GM18951 (cell line): ENCODE results near the gene RTEL1.
A peak's percentile ranks its signal among the peaks of the same experiment; 100 is the strongest.
"Not testable (repeated sequence)": the region's sequence is repeated elsewhere in the genome, so short reads cannot be mapped to it uniquely, and the experiment has no call there.

ENCODE experiments used
- POLR2A ChIP-seq: IDR thresholded peaks from 4 replicates; pipeline ENCODE4 v1.6.1; 2011; ENCODE audit warnings: mild to moderate bottlenecking; ENCODE audit not compliant: insufficient read length, insufficient read depth; ENCODE audit errors: extremely low read depth
- in situ Hi-C: fragments of 300-500 bp; cut with MboI; formaldehyde crosslinking; loops from one replicate; pipeline ENCODE4 v1.12.0; 2022; ENCODE audit warnings: low sequenced_read_pairs, mixed read lengths, inconsistent platforms; ENCODE audit not compliant: unreplicated experiment

The RTEL1 gene

GRCh38 chr20:63657937-63658748 lies at the start of gene RTEL1:
TSS of gene RTEL1 (plus strand) at chr20:63658312. CDS start at chr20:63659403, 1,091 bp downstream.
- in situ Hi-C loops, result no loop called here
- TF ChIP-seq POLR2A, result peak; percentile 75

GRCh38 chr20:63610581-63611435 lies 47.3 kb upstream of the RTEL1 start:
- TF ChIP-seq POLR2A, result no peak
- in situ Hi-C loops, result no loop called here

GRCh38 chr20:63611646-63612045 lies 46.5 kb upstream of the RTEL1 start:
- in situ Hi-C loops, result no loop called here
- TF ChIP-seq POLR2A, result no peak

DNA sequence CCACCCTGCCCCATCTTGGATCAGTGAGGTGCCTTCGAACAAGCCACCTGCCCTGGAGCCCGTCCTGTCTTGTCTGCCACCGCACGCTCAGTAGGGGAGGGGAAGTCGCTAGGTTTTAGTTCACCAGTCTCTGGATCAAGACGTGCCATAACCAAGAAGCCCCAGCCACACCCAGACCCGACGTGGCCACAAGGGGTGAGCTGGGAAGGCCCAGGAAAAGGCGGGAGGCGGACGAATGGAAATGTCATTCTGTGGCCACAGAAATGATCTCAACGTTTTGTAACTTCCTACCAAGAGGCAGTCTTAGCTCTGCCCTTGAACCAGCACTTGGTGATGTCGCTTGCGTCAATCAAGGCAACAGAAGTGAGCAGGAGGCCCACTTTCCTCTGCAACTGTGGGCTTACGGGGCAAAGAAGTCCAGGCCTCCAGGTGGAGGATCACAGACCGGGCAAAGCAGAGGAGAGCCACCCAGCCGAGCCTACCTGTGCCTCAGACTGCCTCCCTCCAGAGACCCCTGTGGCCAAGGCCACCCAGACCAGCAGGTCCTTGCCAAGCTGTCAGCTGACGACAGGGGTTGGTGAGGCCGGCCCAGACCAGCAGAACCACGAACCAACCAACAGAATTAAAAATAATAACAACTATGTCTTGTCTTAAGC lies 45.7 kb upstream of the RTEL1 start:
- in situ Hi-C loops, result no loop called here
- TF ChIP-seq POLR2A, result no peak

DNA sequence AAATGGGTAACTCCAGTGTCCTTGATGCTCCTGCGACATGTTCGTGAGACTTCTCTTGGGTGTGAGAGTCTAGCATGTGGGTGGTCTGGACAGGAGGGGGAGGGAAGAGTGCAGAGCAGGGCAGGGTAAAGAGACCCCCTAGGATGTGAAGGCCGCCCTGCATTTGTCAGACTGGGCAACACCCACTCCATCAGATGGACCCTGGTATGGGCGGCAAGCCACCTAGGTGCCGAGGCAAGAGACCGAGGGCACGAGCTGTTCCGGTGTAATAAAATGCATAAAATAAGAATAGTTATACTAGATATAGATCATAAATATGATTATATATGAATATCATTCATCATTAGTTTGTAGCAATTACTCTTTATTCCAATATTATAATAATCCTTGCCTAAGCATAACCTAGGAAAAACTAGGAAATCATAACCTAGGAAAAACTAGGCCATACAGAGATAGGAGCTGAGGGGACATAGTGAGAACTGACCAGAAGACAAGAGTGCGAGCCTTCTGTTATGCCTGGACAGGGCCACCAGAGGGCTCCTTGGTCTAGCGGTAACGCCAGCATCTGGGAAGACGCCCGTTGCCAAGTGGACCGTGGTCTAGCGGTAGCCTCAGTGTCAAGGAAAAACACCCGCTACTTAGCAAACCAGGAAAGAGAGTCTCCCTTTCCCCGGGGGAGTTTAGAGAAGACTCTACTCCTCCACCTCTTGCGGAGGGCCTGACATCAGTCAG lies 44.1 kb upstream of the RTEL1 start:
- in situ Hi-C loops, result not testable (repeated sequence)

DNA sequence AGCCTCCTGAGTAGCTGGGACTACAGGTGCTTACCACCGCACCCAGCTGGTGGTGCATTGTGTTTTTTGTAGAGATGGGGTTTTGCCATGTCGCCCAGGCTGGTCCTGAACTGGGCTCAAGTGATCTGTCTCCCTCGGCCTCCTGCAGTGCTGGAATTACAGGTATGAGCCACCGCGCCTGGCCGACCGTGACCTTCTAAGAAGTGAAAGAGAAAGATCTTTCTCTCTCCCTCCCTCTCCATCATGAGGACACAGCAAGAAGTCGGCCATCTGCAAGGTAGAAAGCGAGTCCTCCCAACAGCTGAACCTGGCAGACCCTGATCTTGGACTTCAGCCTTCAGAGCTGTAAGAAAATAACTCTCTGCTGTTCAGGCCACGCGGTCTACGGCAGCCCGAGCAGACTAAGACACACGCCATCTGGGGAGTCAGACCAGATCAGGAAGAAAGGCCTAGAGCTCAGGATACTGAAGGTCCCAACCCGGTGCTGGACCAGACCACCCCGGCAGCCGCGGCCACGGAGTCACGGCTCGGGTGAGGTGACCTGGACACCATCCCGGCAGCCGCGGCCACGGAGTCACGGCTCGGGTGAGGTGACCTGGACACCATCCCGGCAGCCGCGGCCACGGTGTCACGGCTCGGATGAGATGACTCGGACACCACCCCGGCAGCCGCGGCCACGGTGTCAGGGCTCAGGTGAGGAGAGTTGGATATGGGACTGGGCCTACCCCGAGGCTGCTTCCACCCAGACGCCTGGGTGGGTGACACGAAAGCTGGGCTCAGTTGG lies 40.8 kb upstream of the RTEL1 start:
- in situ Hi-C loops, result no loop called here
- TF ChIP-seq POLR2A, result no peak

DNA sequence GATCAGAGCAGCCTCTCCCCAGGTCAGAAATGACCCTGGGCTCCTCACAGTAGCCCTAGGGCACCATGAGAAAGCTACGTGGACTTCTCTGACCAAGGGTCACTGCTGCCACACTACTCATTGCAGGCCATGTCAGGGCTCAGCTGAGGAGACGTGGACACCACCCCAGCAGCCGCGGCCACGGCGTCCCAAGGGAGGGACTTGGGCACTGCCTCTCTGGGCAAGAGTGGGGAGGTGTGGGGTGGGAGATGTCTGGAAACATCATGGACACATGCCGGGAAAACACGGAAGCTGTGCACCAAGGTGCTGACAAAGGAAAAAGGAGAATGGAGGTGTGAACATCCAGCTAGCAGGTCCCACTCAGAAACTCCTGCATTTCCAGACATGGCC lies 40.2 kb upstream of the RTEL1 start:
- in situ Hi-C loops, result no loop called here
- TF ChIP-seq POLR2A, result no peak

- no peak for TF ChIP-seq POLR2A
Measured at GRCh38 chr20:63618291-63618980, 39.7 kb upstream of the RTEL1 start.

DNA sequence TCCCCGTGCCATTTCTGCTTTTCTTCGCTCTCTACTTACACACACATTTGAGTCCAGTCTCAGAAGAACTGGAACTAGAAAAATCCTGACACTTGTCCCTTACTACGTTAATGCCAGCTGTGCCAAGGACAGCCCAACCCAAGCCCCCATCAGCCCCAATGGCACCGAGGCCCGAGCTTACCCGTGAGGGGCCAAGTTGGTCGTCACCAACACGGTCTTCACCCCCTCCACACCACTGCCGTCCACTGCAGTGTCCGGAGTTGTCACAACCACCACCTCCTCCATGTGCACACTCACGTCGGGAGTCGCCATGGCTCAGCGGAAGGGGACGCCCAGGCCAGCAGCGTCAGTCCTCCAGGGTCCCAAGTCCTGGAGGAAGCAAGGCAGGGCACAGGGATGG lies 39.0 kb upstream of the RTEL1 start:
- TF ChIP-seq POLR2A, result no peak
- in situ Hi-C loops, result no loop called here

More at GRCh38 chr20:63618291-63618980, 39.7 kb upstream of the RTEL1 start:
- in situ Hi-C loops, result no loop called here

DNA sequence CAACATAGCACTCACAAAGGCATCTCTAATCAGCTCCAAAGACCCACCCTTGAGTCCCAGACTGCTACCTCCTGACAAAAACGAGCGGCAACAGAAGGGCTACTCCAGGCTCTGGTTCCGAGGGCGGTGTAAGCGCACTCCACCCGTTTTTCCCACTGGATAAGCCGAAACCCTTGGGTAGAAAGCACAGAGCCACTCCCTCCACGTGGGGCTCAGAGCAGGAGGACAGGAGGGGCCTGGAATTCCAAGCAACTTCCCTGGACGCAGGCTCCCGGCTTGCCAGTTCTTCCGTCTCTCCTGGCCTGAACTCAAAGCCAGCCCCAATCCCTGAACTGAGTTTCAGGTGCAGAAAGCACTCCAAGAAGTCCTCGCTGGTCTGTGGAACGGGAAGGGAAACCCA lies 38.6 kb upstream of the RTEL1 start:
- in situ Hi-C loops, result no loop called here
- no peak for TF ChIP-seq POLR2A

DNA sequence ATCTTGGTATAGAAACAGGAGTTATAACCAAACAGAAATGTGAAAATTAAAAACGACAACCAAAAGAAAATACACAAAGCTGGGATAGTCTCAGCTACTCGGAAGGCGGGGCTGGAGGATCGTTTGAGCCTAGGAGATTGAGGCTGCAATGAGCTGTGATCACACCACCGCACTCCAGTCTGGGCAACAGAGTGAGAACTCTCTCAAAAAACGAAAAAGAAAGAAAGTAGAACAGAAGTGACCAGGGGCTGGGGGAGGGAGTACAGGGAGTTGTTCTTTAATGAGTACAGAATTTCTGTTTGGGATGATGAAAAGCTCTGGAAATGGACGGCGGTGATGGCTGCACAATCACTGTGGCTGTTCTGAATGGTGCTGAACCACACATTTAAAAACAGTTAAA lies 37.1 kb upstream of the RTEL1 start:
- TF ChIP-seq POLR2A, result no peak
- in situ Hi-C loops, result no loop called here

- no peak for TF ChIP-seq POLR2A
Measured at GRCh38 chr20:63622096-63622495, 36.0 kb upstream of the RTEL1 start.

More at GRCh38 chr20:63622096-63622495, 36.0 kb upstream of the RTEL1 start:
- in situ Hi-C loops, result no loop called here
